Mesothelial cell of epicardium (in vitro differentiated cells): Measurements from ENCODE around the gene LAMB3. TPM values are rescaled to one million over a fixed set of nuclear protein-coding genes. Genes with fewer than 3 reads are reported as not detected.
A peak's percentile ranks its signal among the peaks of the same experiment; 100 is the strongest.
"Not testable (repeated sequence)": the region's sequence is repeated elsewhere in the genome, so short reads cannot be mapped to it uniquely, and the experiment has no call there.

Experiments used
- DNase-seq, 2 experiments: peaks; one replicate each; pipeline ENCODE4 v3.0.0; 2021; ENCODE audit warnings: low spot score in 2 of 2; ENCODE audit not compliant: unreplicated experiment in 2 of 2
- H3K27ac Mint-ChIP-seq: 2 replicates; pipeline ENCODE4 v1.8.0; 2021; ENCODE audit warnings: mixed read lengths
- H3K27me3 Mint-ChIP-seq: 2 replicates; pipeline ENCODE4 v1.8.0; 2021; ENCODE audit warnings: low read depth, mixed read lengths
- H3K36me3 Mint-ChIP-seq: 2 replicates; pipeline ENCODE4 v1.8.0; 2021; ENCODE audit warnings: mixed read lengths
- H3K4me1 Mint-ChIP-seq: 2 replicates; pipeline ENCODE4 v1.8.0; 2021; ENCODE audit warnings: mixed read lengths
- H3K4me3 Mint-ChIP-seq: 2 replicates; pipeline ENCODE4 v1.8.0; 2021; ENCODE audit warnings: mild to moderate bottlenecking, moderate library complexity, mixed read lengths
- H3K9me3 Mint-ChIP-seq: 2 replicates; pipeline ENCODE4 v1.8.0; 2021; ENCODE audit warnings: mixed read lengths
- total RNA-seq: library from RNA; stranded (reverse); gene quantifications from 3 replicates; pipeline ENCODE4 v1.2.1, GENCODE V29; 2021
- TF ChIP-seq, protein P1 (sequence below): fragments of 200-600 bp; sonication (generic); IDR thresholded peaks from one replicate; pipeline ENCODE4 v1.5.0; 2021; ENCODE audit warnings: antibody characterized with exemption; ENCODE audit not compliant: unreplicated experiment

Gene LAMB3
- total RNA-seq, result 34.7 to 37.0 TPM (median 37.0 TPM) in 3 replicates

GRCh38 chr1:209652121-209652735, at the start of gene LAMB3:
Gene LAMB3, minus strand, starts transcription at chr1:209652425. Its CDS starts 1,481 bp downstream, at chr1:209650944.
- Mint-ChIP-seq H3K4me1 (peaks cover 53% of the 10 kb centered on the region), H3K27me3 (no peaks in the 10 kb centered on the region), H3K4me3 (peak within 1 kb of the TSS; percentile 60), H3K36me3 (no peaks in the 10 kb centered on the region), H3K27ac (peak within 1 kb of the TSS; percentile 95), H3K9me3 (no peaks in the 10 kb centered on the region)
- DNase-seq, result peak in 1 of 2 experiments; percentile 51
- TF ChIP-seq, protein P1, sequence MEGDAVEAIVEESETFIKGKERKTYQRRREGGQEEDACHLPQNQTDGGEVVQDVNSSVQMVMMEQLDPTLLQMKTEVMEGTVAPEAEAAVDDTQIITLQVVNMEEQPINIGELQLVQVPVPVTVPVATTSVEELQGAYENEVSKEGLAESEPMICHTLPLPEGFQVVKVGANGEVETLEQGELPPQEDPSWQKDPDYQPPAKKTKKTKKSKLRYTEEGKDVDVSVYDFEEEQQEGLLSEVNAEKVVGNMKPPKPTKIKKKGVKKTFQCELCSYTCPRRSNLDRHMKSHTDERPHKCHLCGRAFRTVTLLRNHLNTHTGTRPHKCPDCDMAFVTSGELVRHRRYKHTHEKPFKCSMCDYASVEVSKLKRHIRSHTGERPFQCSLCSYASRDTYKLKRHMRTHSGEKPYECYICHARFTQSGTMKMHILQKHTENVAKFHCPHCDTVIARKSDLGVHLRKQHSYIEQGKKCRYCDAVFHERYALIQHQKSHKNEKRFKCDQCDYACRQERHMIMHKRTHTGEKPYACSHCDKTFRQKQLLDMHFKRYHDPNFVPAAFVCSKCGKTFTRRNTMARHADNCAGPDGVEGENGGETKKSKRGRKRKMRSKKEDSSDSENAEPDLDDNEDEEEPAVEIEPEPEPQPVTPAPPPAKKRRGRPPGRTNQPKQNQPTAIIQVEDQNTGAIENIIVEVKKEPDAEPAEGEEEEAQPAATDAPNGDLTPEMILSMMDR, result no peak

DNA sequence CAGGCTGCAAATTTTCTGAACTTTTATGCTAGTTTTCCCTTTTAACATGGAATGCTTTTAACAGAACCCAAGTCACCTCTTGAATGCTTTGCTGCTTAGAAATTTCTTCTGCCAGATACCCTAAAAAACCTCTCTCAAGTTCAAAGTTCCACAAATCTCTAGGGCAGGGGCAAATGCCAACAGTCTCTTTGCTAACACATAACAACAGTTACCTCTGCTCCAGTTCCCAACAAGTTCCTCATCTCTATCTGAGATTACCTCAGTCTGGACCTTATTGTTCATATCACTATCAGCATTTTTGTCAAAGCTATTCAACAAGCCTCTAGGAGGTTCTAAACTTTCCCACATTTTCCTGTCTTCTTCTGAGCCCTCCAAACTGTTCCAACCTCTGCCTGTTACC, 48.5 kb upstream of the LAMB3 start:
- H3K36me3 Mint-ChIP-seq, H3K9me3 Mint-ChIP-seq, H3K4me3 Mint-ChIP-seq, DNase-seq, H3K27ac Mint-ChIP-seq: not testable (repeated sequence)
- Mint-ChIP-seq H3K27me3 (peaks cover 30% of the 10 kb centered on the region), H3K4me1 (peaks cover 14% of the 10 kb centered on the region)

DNA sequence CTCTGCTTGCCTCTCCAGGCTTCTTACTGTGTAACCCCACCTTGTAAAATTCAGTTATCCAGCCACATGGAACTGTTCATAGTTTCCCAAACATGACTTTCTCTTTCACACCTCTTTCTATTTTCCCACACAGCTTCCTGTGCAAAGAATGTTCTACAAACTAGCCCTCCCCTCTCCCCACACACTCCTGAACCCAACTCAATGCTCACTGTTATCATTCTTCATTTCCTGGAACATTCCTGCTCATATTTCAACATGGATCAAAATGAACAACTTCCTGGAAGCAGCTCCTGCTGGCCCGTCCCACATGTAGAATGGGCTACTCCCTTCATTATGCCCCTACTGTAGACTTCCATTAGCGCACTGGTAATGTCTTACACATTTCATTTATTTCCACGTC, 44.9 kb upstream of the LAMB3 start:
- TF ChIP-seq, protein P1, result no peak
- Mint-ChIP-seq H3K27me3 (peaks cover 50% of the 10 kb centered on the region), H3K9me3 (no peaks in the 10 kb centered on the region)

GRCh38 chr1:209696673-209697072, 44.4 kb upstream of the LAMB3 start:
- Mint-ChIP-seq H3K36me3 (no peaks in the 10 kb centered on the region), H3K27ac (no peak overlapping the region), H3K9me3 (no peaks in the 10 kb centered on the region), H3K4me1 (peaks cover 15% of the 10 kb centered on the region), H3K4me3 (no peak overlapping the region), H3K27me3 (peaks cover 47% of the 10 kb centered on the region)
- TF ChIP-seq, protein P1, result no peak
- DNase-seq, result no peak

More for the DNA sequence above, 44.9 kb upstream of the LAMB3 start:
- Mint-ChIP-seq H3K27ac (no peak overlapping the region), H3K4me3 (no peak overlapping the region), H3K36me3 (no peaks in the 10 kb centered on the region), H3K4me1 (peaks cover 15% of the 10 kb centered on the region)
- DNase-seq, result no peak

GRCh38 chr1:209692745-209693504, 40.7 kb upstream of the LAMB3 start:
- H3K4me3 Mint-ChIP-seq, result no peak overlapping the region
- no peak overlapping the region for H3K27ac Mint-ChIP-seq
- H3K9me3 Mint-ChIP-seq, result no peaks in the 10 kb centered on the region
- DNase-seq, result peak; percentile 53 to 74
- peaks cover 24% of the 10 kb centered on the region for H3K4me1 Mint-ChIP-seq
- TF ChIP-seq, protein P1, result peak; percentile 80
- H3K27me3 Mint-ChIP-seq, result peaks cover 31% of the 10 kb centered on the region
- H3K36me3 Mint-ChIP-seq, result no peaks in the 10 kb centered on the region

- Mint-ChIP-seq H3K27ac (no peak overlapping the region), H3K4me3 (no peak overlapping the region), H3K4me1 (peaks cover 22% of the 10 kb centered on the region), H3K36me3 (no peaks in the 10 kb centered on the region), H3K9me3 (no peaks in the 10 kb centered on the region), H3K27me3 (peaks cover 31% of the 10 kb centered on the region)
- DNase-seq, result no peak
- TF ChIP-seq, protein P1, result no peak
Observed at GRCh38 chr1:209692296-209692695, 40.1 kb upstream of the LAMB3 start.
